ENCODE data around the gene PLCD1. TPM values are rescaled to one million over a fixed set of nuclear protein-coding genes. Genes with fewer than 3 reads are reported as not detected.
A peak's percentile ranks its signal among the peaks of the same experiment; 100 is the strongest.
"Not testable (repeated sequence)": the region's sequence is repeated elsewhere in the genome, so short reads cannot be mapped to it uniquely, and the experiment has no call there.

Gene PLCD1
- total RNA-seq, 1 donor from 2014 or later: 68.5 TPM

DNA sequence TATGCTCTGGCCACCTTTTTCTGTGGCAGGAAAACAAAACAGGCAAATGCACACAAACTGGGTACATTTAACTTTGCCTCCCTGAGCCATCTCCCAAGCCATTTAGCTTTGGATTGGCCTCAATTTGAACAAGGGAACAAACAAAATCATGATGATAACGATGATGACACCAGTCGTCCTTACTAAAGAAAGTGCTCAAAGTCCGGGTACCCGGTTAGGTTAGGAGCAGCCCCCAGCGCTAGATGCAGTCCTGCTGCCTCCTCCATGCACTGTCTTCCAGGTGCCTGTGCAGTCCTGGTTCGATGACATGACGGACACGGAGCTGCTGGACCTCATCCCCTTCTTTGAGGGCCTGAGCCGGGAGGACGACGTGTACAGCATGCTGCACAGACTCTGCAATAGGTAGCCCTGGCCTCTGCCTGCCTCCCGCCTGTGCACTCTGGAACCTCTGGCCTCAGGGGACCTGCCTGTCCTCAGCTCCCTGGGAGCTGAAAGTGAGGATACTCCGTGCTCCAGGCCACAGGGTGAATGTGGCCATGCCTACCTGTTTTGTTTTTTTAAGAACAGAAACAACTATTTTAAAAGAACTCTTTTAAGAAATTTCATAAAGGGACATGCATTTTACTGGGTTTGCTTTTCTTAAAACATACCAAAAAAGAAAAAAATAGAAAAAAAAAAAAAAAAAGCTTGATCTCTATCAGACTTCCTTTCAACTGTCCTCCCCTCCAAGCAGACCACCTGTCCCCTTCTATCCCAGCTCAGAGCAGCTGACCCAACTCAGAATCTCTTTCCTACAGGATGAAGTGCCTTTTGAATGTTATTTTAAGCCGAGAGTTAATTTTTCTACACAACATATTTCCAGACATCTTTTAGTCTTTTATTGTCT, 48.7 kb downstream of the PLCD1 start:
- DNase-seq (ENCODE audit: extremely low spot score in 2 of 2): peak in 1 of 2 donors; percentile 93
- H3K4me3 ChIP-seq: no peak overlapping the region
- no peaks in the 10 kb centered on the region for H3K4me1 ChIP-seq
- no peak overlapping the region for H3K27ac ChIP-seq
- no peaks in the 10 kb centered on the region for H3K27me3 ChIP-seq
- no peaks in the 10 kb centered on the region for H3K9me3 ChIP-seq
- TF ChIP-seq, protein P1, sequence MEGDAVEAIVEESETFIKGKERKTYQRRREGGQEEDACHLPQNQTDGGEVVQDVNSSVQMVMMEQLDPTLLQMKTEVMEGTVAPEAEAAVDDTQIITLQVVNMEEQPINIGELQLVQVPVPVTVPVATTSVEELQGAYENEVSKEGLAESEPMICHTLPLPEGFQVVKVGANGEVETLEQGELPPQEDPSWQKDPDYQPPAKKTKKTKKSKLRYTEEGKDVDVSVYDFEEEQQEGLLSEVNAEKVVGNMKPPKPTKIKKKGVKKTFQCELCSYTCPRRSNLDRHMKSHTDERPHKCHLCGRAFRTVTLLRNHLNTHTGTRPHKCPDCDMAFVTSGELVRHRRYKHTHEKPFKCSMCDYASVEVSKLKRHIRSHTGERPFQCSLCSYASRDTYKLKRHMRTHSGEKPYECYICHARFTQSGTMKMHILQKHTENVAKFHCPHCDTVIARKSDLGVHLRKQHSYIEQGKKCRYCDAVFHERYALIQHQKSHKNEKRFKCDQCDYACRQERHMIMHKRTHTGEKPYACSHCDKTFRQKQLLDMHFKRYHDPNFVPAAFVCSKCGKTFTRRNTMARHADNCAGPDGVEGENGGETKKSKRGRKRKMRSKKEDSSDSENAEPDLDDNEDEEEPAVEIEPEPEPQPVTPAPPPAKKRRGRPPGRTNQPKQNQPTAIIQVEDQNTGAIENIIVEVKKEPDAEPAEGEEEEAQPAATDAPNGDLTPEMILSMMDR (IDR thresholded peaks at IDR 0.05): no peak
- TF ChIP-seq POLR2AphosphoS5 (IDR thresholded peaks at IDR 0.05; ENCODE audit: insufficient read depth in 1 of 2, low read depth in 1 of 2): no peak
- TF ChIP-seq POLR2A (IDR thresholded peaks at IDR 0.05): no peak
- H3K36me3 ChIP-seq: peaks cover 0 to 42% of the 10 kb centered on the region in 2 donors
- intact Hi-C loops (cut with DNase I): no loop called here

DNA sequence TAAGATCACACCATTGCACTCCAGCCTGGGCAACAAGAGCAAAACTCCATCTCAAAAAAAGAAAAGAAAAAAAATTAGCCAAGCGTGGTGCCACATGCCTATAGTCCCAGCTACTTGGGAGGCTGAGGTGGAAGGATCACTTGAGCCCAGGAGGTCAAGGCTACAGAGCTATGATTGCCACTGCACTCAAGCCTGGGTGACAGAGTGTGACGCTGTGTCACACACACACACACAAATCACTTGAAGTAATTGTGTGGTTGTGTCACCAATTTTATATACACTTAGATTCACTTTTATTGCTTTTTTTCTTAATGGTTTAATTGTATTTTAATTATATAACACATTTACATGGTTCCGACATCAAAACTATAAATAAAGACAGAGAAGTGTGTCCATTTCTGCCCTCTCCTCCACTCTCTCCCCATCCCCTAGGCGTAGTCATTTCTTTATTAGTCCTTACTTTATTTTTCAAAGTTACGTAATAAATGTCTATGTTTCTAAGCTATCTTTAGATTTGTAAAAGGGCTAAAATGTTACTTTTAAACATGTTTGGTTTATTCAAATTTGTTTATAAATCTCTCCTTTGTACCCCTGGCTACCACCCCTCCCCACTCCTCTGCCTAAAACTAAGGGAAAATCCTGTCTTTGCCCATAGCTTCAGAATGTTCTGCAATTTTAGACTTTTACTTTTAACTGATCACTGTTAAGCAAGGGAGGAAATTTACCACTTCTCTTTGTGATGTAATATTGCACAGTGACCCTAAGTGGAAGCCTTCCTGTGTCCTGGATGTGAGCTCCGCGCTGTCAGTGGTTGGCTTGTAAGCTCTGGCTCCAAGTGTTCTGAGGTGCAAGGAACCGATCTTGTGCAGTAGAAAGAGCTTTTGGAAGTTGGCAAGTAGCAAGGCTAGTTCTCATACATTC, 49.6 kb downstream of the PLCD1 start:
- Histone ChIP-seq H3K4me1 (no peaks in the 10 kb centered on the region), H3K27ac (no peak overlapping the region), H3K27me3 (no peaks in the 10 kb centered on the region), H3K9me3 (no peaks in the 10 kb centered on the region), H3K36me3 (peaks cover 0 to 44% of the 10 kb centered on the region in 2 donors), H3K4me3 (no peak overlapping the region)
- no peak for DNase-seq (ENCODE audit: extremely low spot score in 2 of 2)
- TF ChIP-seq, protein P1 (IDR thresholded peaks at IDR 0.05): no peak
- no peak for TF ChIP-seq POLR2A (IDR thresholded peaks at IDR 0.05)
- no peak for TF ChIP-seq POLR2AphosphoS5 (IDR thresholded peaks at IDR 0.05; ENCODE audit: insufficient read depth in 1 of 2, low read depth in 1 of 2)
- intact Hi-C loops (cut with DNase I): no loop called here

DNA sequence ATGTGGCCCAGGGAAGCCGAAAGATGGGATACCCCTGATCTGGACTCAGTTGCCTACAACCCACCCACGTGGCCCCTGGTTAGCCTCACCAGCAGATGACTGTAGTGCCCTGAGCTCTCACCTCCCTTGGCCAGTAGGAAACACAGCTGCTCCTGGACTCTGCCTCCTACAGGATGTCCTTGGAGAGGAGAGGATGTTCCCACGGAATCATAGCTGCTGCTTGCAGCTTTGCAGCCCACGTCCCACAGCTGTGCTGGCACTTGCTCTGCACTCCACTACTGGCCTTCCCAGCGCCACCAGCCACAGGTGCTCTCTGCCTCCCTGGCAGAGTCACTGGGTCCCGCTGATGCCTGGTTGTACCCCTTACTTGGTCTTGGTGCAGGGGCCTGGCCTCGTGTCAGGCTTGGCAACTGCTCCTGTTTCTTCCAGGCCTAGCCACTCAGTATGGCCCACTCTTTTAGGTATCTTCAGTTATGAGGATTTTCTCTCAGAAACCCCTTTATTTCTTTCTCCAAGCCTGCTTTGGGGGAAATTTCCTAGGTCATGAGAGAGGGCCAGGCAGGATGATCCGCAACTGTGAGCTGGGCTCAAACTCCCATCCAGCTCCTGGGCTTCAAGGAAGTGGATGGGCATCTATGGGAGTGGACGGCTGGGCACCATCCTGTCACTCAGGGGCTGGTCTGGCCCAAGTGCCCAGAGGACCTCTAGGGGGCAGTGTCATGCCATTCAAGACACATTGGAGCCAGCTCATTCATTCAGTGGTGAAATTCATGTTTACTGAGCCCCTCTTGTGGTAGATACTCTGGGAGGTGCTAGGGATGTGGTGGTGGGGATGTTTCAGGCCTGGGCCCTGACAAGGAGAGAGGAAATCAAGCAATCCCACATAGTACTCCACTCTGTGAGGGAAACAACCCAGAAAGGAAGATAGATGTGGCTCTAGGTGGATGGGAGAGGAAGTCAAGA, 55.0 kb downstream of the PLCD1 start:
- H3K9me3 ChIP-seq: no peaks in the 10 kb centered on the region
- H3K27ac ChIP-seq: no peak overlapping the region
- intact Hi-C loops (cut with DNase I): no loop called here
- peaks cover 0 to 18% of the 10 kb centered on the region in 2 donors for H3K36me3 ChIP-seq
- TF ChIP-seq, protein P1 (IDR thresholded peaks at IDR 0.05): peak; percentile 47 to 54 (median 54)
- no peak for TF ChIP-seq POLR2AphosphoS5 (IDR thresholded peaks at IDR 0.05; ENCODE audit: insufficient read depth in 1 of 2, low read depth in 1 of 2)
- H3K4me3 ChIP-seq: no peak overlapping the region
- no peaks in the 10 kb centered on the region for H3K27me3 ChIP-seq
- no peak for DNase-seq (ENCODE audit: extremely low spot score in 2 of 2)
- peaks cover 4% of the 10 kb centered on the region for H3K4me1 ChIP-seq

DNA sequence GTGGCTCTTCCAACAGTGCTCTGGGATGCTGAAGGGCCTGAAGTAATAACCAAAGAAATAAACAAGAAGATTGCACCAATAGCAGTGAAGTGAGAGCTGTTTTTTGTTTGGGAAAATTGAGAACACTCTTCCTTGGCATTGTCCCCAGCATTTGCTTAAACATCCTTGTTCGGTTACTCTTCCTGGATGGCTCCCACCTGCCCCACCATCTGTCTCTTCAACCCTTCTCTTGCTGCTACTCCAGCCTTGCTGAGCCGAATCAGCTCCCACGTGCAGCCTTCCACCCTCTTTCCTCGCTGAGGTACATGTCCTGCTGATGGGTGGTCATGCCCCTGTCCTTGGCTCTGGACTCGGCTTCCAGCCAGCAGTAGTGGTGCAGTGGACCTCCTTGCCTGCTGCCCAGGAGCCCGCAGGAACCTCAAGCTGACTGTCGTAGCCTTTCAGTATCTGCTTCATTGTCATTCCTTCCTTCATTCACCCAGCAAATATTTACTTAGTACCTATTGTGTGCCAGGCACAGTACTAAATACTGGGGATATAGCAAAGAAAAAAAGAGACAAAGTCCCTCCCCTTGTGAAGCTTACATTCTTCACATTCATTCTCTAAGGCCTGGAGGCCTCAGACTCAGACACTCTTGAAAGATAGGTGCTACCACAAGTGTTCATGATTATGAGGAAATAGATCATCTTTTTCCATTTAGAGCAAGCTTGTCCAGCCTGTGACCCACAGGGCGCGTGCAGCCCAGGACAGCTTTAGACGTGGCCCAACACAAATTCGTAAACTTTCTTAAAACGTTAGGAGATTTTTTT, 56.0 kb downstream of the PLCD1 start:
- intact Hi-C loops (cut with DNase I): no loop called here
- no peak for DNase-seq (ENCODE audit: extremely low spot score in 2 of 2)
- H3K9me3 ChIP-seq: no peaks in the 10 kb centered on the region
- H3K36me3 ChIP-seq: peaks cover 0 to 18% of the 10 kb centered on the region in 2 donors
- H3K27me3 ChIP-seq: no peaks in the 10 kb centered on the region
- no peak overlapping the region for H3K27ac ChIP-seq
- TF ChIP-seq POLR2A (IDR thresholded peaks at IDR 0.05): no peak
- TF ChIP-seq, protein P1 (IDR thresholded peaks at IDR 0.05): no peak
- TF ChIP-seq POLR2AphosphoS5 (IDR thresholded peaks at IDR 0.05; ENCODE audit: insufficient read depth in 1 of 2, low read depth in 1 of 2): no peak
- no peak overlapping the region for H3K4me3 ChIP-seq
- H3K4me1 ChIP-seq: peaks cover 7% of the 10 kb centered on the region

DNA sequence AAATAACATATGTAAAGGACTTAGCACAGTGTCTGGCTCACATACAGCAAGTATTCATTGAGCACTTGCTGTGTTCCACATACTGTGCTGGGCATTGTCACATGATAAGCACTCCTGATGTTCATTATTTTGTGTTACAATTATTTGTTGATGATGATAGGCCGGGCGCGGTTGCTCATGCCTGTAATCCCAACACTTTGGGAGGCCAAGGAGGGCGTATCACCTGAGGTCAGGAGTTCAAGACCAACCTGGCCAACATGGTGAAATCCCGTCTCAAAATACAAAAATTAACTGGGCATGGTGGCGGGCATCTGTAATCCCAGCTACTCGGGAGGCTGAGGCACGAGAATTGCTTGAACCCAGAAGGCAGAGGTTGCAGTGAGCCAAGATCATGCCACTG, 57.4 kb downstream of the PLCD1 start:
- peaks cover 10% of the 10 kb centered on the region for H3K4me1 ChIP-seq
- H3K4me3 ChIP-seq; H3K27me3 ChIP-seq; intact Hi-C loops (cut with DNase I); H3K9me3 ChIP-seq; H3K27ac ChIP-seq; DNase-seq (ENCODE audit: extremely low spot score in 2 of 2): not testable (repeated sequence)
- H3K36me3 ChIP-seq: peaks cover 0 to 16% of the 10 kb centered on the region in 2 donors

Measured in vagina (tissue), 2 donors.